Measurements from ENCODE around the gene ENOX1. TPM values are rescaled to one million over a fixed set of nuclear protein-coding genes. Genes with fewer than 3 reads are reported as not detected.

Gene ENOX1
- total RNA-seq, 3 donors from 2014 or later (not counting 1 experiment from before 2014, with no cell fraction given) = not detected

DNA sequence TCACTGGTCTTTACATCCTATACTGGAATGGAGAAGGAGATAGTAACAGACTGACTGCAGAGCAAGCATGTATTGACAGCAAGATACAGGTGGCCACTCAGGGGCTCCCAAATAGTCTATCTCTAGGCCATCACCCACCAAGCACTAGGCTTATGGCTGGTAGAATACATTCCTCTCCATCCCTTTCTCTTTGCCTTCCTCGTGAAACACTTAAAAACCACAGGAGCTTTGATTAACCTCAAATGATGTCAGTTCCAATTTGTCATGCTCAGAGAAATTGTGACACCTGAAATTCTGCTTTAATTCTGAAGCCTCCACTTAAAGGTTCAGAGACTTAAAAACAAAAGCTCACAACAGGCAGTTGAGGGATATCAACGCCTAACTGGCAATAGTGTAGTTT is 17.2 kb downstream of the ENOX1 start:
- Mint-ChIP-seq H3K36me3 (no peaks in the 10 kb centered on the region), H3K27ac (no peak overlapping the region), H3K4me3 (no peak overlapping the region), H3K9me3 (no peaks in the 10 kb centered on the region), H3K27me3 (ENCODE audit: low read depth in 2 of 2) (peaks cover 7 to 13% of the 10 kb centered on the region in 2 donors), H3K4me1 (no peaks in the 10 kb centered on the region)
- H3K4me3 ChIP-seq (ENCODE audit: low read length) = no peak overlapping the region
- no peak overlapping the region for H3K27ac ChIP-seq (ENCODE audit: low read length)
- intact Hi-C loops (cut with micrococcal nuclease) = no loop called here
- TF ChIP-seq, protein P1, sequence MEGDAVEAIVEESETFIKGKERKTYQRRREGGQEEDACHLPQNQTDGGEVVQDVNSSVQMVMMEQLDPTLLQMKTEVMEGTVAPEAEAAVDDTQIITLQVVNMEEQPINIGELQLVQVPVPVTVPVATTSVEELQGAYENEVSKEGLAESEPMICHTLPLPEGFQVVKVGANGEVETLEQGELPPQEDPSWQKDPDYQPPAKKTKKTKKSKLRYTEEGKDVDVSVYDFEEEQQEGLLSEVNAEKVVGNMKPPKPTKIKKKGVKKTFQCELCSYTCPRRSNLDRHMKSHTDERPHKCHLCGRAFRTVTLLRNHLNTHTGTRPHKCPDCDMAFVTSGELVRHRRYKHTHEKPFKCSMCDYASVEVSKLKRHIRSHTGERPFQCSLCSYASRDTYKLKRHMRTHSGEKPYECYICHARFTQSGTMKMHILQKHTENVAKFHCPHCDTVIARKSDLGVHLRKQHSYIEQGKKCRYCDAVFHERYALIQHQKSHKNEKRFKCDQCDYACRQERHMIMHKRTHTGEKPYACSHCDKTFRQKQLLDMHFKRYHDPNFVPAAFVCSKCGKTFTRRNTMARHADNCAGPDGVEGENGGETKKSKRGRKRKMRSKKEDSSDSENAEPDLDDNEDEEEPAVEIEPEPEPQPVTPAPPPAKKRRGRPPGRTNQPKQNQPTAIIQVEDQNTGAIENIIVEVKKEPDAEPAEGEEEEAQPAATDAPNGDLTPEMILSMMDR (IDR thresholded peaks at IDR 0.05) = no peak
- no peak for DNase-seq
- no peaks in the 10 kb centered on the region for H3K9me3 ChIP-seq (ENCODE audit: control insufficient read depth, insufficient read depth, low read length)
- 14% methylated on average over 1 of the region's 2 CpGs for WGBS (ENCODE audit: insufficient coverage)
- H3K36me3 ChIP-seq (ENCODE audit: control insufficient read depth, insufficient read depth, low read length) = no peaks in the 10 kb centered on the region
- ATAC-seq = no peak
- no peaks in the 10 kb centered on the region for H3K4me1 ChIP-seq (ENCODE audit: control insufficient read depth, insufficient read depth, low read length)
- H3K27me3 ChIP-seq (ENCODE audit: control insufficient read depth, insufficient read depth, low read length) = no peaks in the 10 kb centered on the region

DNA sequence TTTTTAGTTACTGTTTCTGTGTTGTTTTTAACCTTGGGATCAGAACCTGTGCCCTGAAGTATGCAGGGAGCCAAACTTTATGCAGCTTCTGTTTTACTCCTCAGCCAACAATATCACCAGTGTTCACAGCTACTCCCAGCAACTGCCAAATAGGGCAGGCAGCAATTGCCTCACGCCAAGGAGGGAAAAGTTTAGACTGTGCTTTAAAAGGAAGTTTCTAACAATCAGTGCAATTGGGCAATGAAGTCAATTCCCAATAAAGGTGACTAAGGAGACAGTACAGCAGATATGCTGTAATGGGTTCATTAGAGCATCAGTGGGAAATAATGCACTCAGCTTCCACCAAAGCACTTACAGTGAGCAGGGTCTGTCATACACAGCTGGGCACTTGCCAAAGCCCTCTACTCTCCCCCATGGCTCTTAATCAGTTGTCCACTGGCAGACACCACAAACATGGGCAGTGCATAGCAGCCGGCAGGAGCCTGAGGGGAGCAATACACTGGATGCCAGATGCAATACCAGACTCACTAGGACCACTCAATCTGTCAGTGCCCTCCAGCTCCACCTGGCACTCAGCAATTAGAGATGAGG is 19.3 kb downstream of the ENOX1 start:
- ATAC-seq = no peak

GRCh38 chr13:43766725-43767124 is 20.0 kb downstream of the ENOX1 start:
- no peak overlapping the region for H3K27ac Mint-ChIP-seq
- H3K27me3 Mint-ChIP-seq (ENCODE audit: low read depth in 2 of 2) = peaks cover 7 to 12% of the 10 kb centered on the region in 2 donors
- WGBS (ENCODE audit: insufficient coverage) = 90% methylated on average over 2 of the region's 5 CpGs
- H3K9me3 ChIP-seq (ENCODE audit: control insufficient read depth, insufficient read depth, low read length) = no peaks in the 10 kb centered on the region
- DNase-seq (no peak), ATAC-seq (no peak)
- no peaks in the 10 kb centered on the region for H3K27me3 ChIP-seq (ENCODE audit: control insufficient read depth, insufficient read depth, low read length)
- TF ChIP-seq, protein P1 (IDR thresholded peaks at IDR 0.05) = no peak
- no peaks in the 10 kb centered on the region for H3K4me1 Mint-ChIP-seq
- H3K36me3 Mint-ChIP-seq = no peaks in the 10 kb centered on the region
- no peak overlapping the region for H3K27ac ChIP-seq (ENCODE audit: low read length)
- no peak overlapping the region for H3K4me3 ChIP-seq (ENCODE audit: low read length)
- no peaks in the 10 kb centered on the region for H3K4me1 ChIP-seq (ENCODE audit: control insufficient read depth, insufficient read depth, low read length)
- intact Hi-C loops (cut with micrococcal nuclease) = no loop called here
- H3K9me3 Mint-ChIP-seq = no peaks in the 10 kb centered on the region
- H3K36me3 ChIP-seq (ENCODE audit: control insufficient read depth, insufficient read depth, low read length) = no peaks in the 10 kb centered on the region
- no peak overlapping the region for H3K4me3 Mint-ChIP-seq

More for the DNA sequence above, 19.3 kb downstream of the ENOX1 start:
- H3K27ac Mint-ChIP-seq = no peak overlapping the region
- H3K27me3 Mint-ChIP-seq (ENCODE audit: low read depth in 2 of 2) = peaks cover 7% of the 10 kb centered on the region in 2 donors
- Histone ChIP-seq H3K27ac (ENCODE audit: low read length) (no peak overlapping the region), H3K27me3 (ENCODE audit: control insufficient read depth, insufficient read depth, low read length) (no peaks in the 10 kb centered on the region), H3K9me3 (ENCODE audit: control insufficient read depth, insufficient read depth, low read length) (no peaks in the 10 kb centered on the region), H3K4me1 (ENCODE audit: control insufficient read depth, insufficient read depth, low read length) (no peaks in the 10 kb centered on the region), H3K36me3 (ENCODE audit: control insufficient read depth, insufficient read depth, low read length) (no peaks in the 10 kb centered on the region), H3K4me3 (ENCODE audit: low read length) (no peak overlapping the region)
- no peak overlapping the region for H3K4me3 Mint-ChIP-seq
- TF ChIP-seq, protein P1 (IDR thresholded peaks at IDR 0.05) = no peak
- H3K4me1 Mint-ChIP-seq = no peaks in the 10 kb centered on the region
- H3K36me3 Mint-ChIP-seq = no peaks in the 10 kb centered on the region
- DNase-seq = no peak
- WGBS (ENCODE audit: insufficient coverage) = 95% methylated on average over 2 of the region's 2 CpGs
- intact Hi-C loops (cut with micrococcal nuclease) = no loop called here
- no peaks in the 10 kb centered on the region for H3K9me3 Mint-ChIP-seq

- Histone ChIP-seq H3K27me3 (ENCODE audit: control insufficient read depth, insufficient read depth, low read length) (no peaks in the 10 kb centered on the region), H3K36me3 (ENCODE audit: control insufficient read depth, insufficient read depth, low read length) (no peaks in the 10 kb centered on the region), H3K4me3 (ENCODE audit: low read length) (no peak overlapping the region), H3K27ac (ENCODE audit: low read length) (no peak overlapping the region), H3K4me1 (ENCODE audit: control insufficient read depth, insufficient read depth, low read length) (no peaks in the 10 kb centered on the region), H3K9me3 (ENCODE audit: control insufficient read depth, insufficient read depth, low read length) (no peaks in the 10 kb centered on the region)
- DNase-seq = no peak
- intact Hi-C loops (cut with micrococcal nuclease) = no loop called here
- no peaks in the 10 kb centered on the region for H3K36me3 Mint-ChIP-seq
- peaks cover 7 to 21% of the 10 kb centered on the region in 2 donors for H3K27me3 Mint-ChIP-seq (ENCODE audit: low read depth in 2 of 2)
- no peaks in the 10 kb centered on the region for H3K4me1 Mint-ChIP-seq
- TF ChIP-seq, protein P1 (IDR thresholded peaks at IDR 0.05) = no peak
- ATAC-seq = no peak
- H3K27ac Mint-ChIP-seq = no peak overlapping the region
- no peak overlapping the region for H3K4me3 Mint-ChIP-seq
- WGBS (ENCODE audit: insufficient coverage) = 82% methylated on average over 2 of the region's 2 CpGs
- H3K9me3 Mint-ChIP-seq = no peaks in the 10 kb centered on the region
These were observed 22.4 kb downstream of the ENOX1 start for GRCh38 chr13:43764349-43764748.
